GM18519 (cell line): Measurements from ENCODE around the gene DENND1A.
"Not testable (repeated sequence)": the region's sequence is repeated elsewhere in the genome, so short reads cannot be mapped to it uniquely, and the experiment has no call there.

Experiments
- ATAC-seq: cut with Tn5 transposase; IDR thresholded peaks from one replicate; pipeline ENCODE4 v1.9.1; 2021; ENCODE audit warnings: mild to moderate bottlenecking, moderate library complexity; ENCODE audit not compliant: unreplicated experiment, low FRiP score

Gene DENND1A

DNA sequence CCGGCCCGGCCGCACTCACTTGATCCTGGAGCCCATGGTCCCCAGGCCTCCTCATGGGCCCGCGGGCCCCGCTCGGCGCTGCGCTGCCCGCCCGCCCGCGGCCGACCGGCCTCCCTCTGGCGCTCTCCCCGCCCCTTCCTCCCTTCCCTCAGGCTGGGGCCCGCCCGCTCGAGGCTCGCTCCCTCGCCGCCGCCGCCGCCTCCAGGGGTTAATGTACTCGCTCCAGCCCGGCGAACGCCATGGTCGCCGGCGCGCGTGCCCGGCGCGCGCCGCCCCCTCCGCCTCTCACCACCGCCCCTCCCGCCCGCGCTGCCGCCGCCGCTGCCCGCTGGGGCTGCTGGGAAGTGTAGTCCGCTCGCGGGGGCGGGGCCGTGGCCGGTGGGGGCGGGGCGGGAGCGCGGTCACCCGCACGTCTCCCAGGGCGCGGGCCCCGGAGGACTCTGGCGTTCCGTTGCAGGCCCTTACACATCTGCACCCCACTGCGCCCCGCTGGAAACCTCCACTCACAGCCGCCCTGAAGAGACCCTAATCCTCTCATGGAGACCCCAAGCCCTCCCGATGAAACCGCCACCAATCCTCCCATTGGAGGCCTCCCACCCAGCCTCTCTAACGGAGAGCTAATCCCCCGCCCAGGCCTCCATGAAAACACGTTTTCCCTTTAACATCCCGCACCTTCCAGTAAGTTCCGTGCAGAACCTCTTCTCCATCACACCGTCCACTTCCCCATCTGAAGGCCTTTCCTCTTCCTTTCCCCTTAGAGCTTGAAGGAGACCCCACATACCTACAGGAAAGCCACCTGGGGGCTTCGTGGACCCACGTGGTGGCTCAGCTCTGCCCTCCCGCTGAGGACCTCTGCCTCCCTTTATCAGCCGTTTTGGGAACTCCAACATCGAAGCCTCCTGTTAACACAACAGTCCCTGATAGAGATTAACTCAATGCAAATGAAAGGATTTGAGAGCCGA is at the start of gene DENND1A:
DENND1A (minus strand) TSS at position 257 of the 962 bp plus-strand sequence; CDS start at position 36, 221 bp downstream.
- peak; percentile 39 for ATAC-seq

DNA sequence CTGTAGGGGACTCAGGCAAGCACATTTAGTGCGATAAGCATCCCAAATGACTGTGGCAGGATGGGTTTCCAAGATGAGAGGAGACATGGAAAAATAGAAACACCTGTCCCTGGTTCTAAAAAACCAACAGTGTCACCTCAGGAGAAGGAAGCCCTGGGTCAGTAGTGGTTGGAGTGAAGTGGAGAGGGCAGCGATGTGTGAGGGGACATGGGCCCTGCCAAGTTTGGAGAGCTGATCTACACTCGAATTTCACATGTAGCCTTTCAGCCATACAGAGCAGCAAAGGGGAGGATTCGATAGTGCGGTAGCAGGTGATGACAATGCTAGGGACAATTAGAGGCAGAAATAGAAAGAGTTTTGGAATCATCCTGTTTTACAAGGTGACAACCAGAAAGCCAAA is 49.1 kb upstream of the DENND1A start:
- no peak for ATAC-seq

DNA sequence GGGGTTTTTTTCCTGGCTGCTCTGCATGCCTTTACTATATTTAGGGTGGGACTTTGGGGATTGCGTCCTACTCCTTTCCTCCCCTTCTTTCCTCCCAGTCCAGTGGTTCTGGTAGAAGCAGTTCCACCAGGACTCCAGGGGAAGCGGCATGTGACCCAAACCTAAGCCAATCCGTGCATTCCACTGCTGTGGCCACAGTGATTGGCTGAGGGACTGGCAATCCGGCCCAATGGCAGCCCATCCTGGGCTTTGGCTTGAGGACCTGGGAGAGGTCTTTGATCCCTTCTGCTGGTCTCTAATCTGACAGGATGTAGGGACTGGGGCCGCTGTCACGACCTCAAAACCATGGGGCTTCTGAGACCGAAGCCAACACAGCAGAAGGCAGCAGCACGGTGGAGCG is 46.7 kb upstream of the DENND1A start:
- ATAC-seq = not testable (repeated sequence)

DNA sequence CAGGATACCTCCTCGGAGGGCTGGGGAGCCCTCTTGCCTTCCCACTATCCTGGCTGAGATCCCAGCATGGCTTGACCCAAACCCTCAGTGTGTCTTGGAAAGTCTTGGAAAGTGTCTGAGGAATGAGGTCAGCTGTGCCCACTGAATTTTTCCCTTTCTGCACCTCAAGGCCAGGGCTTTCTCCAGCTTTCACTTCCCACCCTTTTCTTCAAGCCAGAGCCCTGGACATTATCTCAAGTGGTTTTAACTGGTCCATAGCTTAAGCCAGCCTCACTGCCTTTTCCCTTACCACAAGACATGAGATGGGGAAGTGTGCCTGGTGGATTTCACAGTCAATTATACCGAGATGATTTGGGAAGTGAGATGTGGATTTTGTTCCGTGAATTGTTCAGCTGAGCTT is 45.9 kb upstream of the DENND1A start:
- no peak for ATAC-seq

DNA sequence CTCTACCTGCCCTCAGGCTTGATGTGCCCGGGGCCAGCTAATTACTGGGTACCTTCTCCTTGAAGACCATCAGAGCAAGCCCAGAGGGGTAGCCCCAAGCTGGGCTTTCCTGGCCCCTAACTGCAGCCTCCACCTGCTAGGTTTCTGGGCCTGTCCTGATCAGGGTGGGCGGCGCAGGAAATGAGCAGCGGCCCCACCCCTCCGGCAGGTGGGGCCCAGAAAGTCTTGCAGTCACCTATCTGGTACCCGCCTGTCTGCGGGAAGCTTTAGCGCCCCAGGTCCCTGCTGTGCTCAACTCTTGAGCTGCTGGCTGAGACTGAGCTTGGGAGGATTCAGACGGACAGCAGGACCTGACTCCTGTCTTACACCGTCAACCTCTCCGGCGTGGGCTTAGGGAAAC is 44.5 kb upstream of the DENND1A start:
- ATAC-seq = no peak

- ATAC-seq = no peak
These were observed 43.8 kb upstream of the DENND1A start for GRCh38 chr9:123973590-123974223.

DNA sequence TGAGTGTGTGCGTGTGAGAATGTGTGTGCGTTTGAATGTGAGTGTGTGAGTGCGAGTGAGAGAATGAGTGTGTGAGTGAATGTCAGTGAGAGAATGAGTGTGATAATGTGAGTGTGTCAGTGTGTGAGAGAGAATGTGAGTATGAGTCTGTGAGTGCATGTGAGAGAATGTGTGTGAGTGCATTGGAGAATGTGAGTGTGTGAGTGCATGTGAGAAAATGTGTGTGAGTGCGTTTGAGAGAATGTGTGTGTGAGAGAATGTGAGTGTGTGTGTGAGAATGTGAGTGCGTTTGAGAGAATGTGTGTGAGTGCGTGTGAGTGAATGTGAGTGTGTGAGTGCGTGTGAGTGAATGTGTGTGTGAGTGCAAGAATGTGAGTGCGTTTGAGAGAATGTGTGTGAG is 42.7 kb upstream of the DENND1A start:
- ATAC-seq = no peak

DNA sequence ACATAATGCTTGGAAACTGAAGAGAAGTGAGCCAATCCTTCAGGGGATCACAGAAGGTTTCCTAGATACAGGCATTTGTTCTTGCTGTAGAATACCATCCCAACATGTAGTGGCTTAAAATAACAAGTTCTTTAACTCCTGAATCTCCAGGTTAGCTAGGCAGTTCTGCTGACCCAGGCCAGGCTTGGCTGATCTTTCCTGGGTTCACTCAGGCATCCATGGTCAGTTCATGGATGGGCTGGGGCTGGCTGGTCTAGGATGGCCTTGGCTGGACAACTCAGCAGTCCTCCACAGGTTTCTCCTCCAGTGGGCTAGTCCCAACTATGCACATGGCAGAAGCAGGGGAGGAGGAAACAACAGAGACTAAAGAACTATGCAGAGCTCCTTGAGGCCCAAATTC is 37.4 kb upstream of the DENND1A start:
- ATAC-seq = no peak

DNA sequence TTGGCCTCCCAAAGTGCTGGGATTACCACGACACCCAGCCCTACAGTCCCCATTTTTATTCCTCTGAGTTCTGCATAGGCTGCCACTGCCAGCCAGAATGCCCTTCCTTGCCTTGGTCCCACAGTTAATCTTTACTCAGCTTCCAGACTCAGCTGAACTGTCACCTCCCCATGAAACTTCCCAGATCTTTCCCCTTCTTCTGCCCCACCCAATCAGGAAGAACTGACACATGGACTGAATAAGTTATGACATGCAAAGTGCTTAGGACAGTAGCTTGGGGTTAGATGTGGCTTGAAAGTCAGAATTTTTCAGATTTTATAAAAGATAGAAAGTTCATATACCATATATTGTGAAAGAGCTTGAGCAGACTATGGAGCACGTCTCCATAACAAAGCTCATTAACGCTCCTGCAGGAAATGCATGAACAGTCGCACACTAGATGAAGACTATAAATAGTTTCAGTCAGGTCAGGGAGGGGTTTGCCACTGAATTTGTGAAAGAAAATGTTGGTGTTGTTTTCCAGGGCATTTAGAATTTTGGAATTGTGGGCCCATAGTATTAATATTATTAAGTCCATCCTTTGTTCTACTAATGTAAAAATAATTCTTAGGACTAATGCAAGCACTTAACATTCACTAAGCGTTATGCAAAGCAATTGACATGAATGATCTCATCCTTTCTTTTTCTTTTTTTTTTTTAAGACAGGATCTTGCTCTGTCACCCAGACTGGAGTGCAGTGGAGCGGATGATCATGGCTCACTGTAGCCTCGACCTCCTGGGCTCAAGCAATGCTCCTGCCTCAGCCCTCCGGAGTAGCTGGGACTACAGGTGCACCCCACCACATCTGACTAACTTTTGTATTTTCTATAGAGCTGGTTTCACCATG is 36.1 kb upstream of the DENND1A start:
- ATAC-seq = no peak

DNA sequence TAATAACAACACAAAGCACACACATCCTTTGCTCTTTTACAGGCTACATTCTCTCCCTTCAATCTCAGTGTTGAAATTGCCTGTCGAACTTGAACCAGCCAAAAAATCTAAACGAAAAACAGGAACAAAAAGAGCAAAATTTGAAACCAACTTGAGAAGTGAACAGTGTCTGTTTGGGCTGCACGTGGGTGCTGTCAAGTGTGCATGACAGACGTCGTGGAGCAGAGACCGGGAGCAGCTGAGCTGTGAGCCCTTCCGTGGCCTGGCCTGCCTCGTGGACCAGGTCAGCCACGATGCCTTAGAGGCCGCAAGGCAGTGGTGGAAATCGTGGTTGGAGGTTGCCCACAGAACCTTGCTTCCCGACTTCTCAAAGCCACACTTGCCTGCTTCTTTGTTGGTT is 34.8 kb upstream of the DENND1A start:
- no peak for ATAC-seq

- ATAC-seq = no peak
These were observed 31.0 kb upstream of the DENND1A start for GRCh38 chr9:123960965-123961364.

- no peak for ATAC-seq
These were observed 30.4 kb upstream of the DENND1A start for GRCh38 chr9:123960366-123960765.

- no peak for ATAC-seq
These were observed 29.9 kb upstream of the DENND1A start for GRCh38 chr9:123959787-123960186.

DNA sequence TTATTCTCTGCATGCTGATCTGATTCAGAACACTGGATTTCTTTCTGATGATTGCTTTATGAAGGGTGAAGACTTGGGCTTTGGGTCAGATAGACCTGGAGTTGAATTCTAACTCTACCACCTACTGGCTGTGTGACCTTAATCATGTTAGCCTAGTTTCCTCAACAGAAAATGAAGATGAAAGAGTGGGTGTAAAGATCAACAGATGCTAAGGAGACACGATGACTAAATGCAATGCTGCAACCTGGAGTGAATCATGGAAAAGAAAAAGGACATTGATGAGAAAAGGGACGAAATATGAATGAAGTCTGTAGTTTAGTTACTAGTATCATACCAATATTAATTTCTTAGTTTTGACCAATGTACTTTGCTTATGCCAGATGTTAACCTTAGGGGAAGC is 27.8 kb upstream of the DENND1A start:
- ATAC-seq = no peak

DNA sequence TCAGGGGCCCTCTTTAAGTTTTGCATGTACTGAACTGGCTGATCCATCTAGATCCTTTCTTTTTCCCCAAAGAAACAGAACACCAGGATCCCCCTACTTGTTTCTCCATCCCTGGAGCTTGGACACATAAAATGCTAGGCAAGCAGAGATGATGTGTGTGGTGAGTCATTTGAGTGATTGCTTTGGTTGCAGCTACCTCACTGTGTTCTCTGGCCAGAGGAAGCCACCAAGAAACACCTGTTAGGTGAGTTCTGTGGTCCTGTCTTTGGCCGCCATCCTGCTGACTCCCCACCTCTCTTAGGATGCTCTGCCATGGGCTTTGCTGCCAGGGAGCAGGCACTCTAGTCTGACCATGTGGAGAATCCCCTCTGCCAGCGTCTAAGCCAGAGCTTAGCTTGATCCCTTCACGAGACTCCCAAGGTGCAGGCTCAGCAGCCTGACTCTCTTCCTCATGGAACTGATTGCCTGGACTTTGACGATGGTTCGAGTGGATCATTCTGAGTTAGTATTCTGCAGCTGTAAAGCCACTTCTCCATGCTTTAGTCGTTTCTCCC is 27.3 kb upstream of the DENND1A start:
- ATAC-seq = no peak

GRCh38 chr9:123955637-123956036 is 25.7 kb upstream of the DENND1A start:
- no peak for ATAC-seq

- no peak for ATAC-seq
These were observed 24.8 kb upstream of the DENND1A start for GRCh38 chr9:123954518-123955280.

DNA sequence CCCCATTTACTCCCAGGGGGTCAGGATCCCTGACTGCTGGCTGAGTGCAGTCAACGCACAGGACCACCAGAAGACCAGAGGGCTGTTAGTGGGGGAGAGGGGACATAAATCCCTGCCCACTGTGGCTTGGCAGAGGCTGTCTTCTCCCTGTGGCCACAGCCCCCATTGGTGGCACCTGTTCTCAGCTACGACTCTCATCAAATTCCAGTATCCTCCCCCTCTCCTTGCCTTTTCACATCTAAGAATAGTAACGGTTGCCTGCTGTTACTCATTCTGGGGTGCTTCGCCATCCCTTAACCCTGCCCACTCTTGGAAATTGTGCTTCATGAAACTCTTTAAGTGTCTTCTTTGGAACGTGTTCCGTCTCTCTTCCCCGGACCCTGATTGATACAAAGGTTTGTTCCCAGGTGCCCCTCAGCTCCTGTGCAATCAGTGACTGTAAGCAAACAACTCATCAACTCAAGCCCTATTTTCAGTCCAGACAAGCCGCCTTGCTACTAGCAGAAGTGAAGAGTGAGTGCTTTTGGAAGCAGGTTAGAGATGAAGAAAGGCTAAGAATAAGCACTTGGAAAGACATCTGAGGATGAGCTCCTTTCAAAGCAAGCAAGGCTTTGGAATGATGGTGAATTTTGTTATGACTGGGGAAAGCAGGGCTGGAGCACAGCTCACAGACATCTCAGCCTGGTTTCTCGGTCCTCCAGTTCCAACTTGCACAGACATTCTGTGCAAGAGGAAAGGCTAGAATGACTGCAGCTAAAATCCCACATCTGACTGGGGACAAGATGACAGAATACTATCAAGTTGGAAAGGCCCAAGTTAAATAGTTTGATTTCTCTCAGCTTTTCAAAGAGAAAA is 22.9 kb upstream of the DENND1A start:
- ATAC-seq = no peak

DNA sequence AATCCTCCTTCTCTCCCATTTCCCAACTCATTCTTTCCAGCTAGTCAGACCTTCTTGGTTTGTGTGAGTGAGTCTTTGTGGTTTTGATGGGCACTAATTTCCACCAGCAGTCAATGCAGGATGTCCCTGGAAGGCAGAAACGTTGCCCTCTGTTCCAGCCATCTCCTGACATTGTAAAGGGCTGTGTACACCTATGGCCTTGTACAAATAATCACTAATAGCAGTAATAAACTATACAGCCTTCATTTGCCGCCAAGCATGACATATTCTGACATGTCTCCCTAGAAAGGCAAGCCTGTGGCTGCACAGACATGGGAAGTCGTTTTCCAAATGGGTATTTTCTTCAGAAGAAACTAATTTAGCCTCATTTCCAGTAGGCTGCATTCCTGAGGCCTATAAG is 18.4 kb upstream of the DENND1A start:
- no peak for ATAC-seq
